ENCODE results near the gene CACNA2D1. TPM values are rescaled to one million over a fixed set of nuclear protein-coding genes. Genes with fewer than 3 reads are reported as not detected.
A peak's percentile ranks its signal among the peaks of the same experiment; 100 is the strongest.

CACNA2D1 gene
- polyA plus RNA-seq, 1 experiment = 6.0 TPM

DNA sequence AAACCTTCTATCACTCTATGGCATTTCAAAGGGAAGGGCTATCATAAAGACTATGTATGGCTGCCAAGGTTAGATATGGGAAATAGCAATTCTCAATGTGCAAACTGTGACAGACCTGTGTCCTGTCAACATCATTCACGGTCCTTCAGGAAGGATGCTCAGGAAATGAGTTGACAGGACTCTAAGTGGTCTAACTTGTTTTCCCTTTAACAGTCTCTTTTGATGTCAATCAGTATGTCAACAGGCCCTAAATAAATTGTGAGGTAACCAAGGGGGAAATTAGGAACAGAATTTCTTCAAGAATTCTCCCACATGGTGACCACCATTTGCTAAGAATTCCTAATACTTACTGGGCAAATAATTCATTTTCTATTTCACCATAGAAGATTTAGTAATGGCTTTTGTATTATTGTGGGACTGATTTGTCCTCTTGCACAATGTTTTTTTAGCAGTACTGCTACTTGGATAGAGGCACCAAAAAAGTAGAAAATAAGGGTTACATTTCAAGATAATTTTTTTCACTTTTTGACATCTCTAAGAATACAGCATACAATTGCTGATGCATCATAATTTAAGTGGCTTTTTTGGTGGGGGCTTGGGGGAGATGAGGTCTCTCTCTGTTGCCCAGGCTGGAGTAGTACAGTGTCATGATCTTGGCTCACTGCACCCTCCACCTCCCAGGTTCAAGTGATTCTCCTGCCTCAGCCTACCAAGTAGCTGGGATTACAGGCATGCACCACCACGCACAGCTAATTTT, 275.8 kb downstream of the CACNA2D1 start:
- CTCF ChIA-PET = no interaction called here
- no peak overlapping the region for H3K4me3 ChIP-seq (ENCODE audit: low read depth, low read length)
- H3K27me3 ChIP-seq (ENCODE audit: control insufficient read depth, insufficient read depth, low read length) = no peaks in the 10 kb centered on the region
- POLR2A ChIA-PET = interaction anchor here (0.6 kb wide), 1 partner anchor 316 kb away, joined by 6 read pairs; no protein-coding TSS in a partner anchor
- no peak for DNase-seq (ENCODE audit: low read depth)
- H3K36me3 ChIP-seq (ENCODE audit: control insufficient read depth, insufficient read depth, low read length) = no peaks in the 10 kb centered on the region
- TF ChIP-seq, protein P1, sequence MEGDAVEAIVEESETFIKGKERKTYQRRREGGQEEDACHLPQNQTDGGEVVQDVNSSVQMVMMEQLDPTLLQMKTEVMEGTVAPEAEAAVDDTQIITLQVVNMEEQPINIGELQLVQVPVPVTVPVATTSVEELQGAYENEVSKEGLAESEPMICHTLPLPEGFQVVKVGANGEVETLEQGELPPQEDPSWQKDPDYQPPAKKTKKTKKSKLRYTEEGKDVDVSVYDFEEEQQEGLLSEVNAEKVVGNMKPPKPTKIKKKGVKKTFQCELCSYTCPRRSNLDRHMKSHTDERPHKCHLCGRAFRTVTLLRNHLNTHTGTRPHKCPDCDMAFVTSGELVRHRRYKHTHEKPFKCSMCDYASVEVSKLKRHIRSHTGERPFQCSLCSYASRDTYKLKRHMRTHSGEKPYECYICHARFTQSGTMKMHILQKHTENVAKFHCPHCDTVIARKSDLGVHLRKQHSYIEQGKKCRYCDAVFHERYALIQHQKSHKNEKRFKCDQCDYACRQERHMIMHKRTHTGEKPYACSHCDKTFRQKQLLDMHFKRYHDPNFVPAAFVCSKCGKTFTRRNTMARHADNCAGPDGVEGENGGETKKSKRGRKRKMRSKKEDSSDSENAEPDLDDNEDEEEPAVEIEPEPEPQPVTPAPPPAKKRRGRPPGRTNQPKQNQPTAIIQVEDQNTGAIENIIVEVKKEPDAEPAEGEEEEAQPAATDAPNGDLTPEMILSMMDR (IDR thresholded peaks at IDR 0.05; ENCODE audit: insufficient read depth, low read depth, low read length) = no peak

DNA sequence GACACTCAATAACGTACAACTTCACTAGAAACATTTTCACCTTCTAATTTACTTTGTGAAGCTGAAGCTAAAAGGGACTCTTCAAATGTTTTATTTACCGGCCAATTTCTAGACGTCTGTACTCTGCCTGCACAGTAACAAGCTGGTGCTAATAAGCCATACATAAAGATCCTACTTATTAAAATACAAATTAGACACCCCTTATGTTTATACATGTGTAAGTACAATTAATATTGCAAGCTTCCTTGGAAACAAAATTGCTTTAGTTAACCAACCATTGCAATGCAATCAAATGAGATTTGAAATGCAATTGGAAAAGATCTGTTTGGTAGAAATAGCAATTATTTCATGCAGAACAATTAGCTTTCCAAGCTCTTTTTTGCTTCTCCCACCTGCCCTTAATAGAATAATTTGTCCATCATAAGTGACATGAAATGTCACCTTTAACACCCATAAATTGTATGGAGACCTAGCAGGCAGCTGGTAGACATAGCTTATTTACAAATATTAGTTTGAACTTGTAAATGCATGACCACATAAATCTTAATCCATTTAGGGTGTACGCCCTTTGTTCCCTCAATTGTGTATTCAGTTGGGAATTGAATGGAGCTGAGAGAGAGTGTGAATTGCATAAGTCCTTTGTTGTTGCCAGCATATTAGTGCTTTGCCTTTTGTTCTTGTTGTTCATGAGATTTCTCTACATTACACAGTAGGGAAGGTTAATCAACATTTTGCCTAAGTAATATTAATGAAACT, 277.1 kb downstream of the CACNA2D1 start:
- Histone ChIP-seq H3K27me3 (ENCODE audit: control insufficient read depth, insufficient read depth, low read length) (no peaks in the 10 kb centered on the region), H3K36me3 (ENCODE audit: control insufficient read depth, insufficient read depth, low read length) (no peaks in the 10 kb centered on the region), H3K4me3 (ENCODE audit: low read depth, low read length) (no peak overlapping the region)
- DNase-seq (ENCODE audit: low read depth) = no peak
- POLR2A ChIA-PET = interaction anchor here (0.6 kb wide), 1 partner anchor 317 kb away, joined by 6 read pairs; no protein-coding TSS in a partner anchor
- CTCF ChIA-PET = interaction anchor here (0.7 kb wide), 1 partner anchor 406 kb away, joined by 3 read pairs; no protein-coding TSS in a partner anchor
- TF ChIP-seq, protein P1 (IDR thresholded peaks at IDR 0.05; ENCODE audit: insufficient read depth, low read depth, low read length) = no peak

DNA sequence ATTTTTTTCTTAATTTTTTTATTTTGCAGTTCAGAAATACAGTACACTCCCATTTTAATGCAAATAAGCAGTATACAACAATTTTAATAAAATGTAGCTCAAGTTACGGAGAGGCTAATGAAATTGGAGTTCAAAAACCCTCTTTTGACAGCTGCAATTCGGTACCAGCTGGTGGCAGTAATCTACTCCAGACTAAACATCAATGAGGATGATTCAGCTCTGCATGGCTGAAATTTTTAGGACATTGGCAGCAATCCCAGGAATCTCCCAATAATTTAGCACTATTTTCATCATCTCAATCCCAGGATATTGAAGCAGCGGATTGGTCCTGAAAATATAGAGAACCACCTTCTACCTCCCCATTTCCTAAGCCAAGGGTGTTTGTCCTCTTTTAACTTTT, 278.8 kb downstream of the CACNA2D1 start:
- TF ChIP-seq, protein P1 (IDR thresholded peaks at IDR 0.05; ENCODE audit: insufficient read depth, low read depth, low read length) = peak; percentile 52
- CTCF ChIA-PET = interaction anchor here (1.2 kb wide), 1 partner anchor 9 kb away, joined by 4 read pairs; no protein-coding TSS in a partner anchor
- Histone ChIP-seq H3K36me3 (ENCODE audit: control insufficient read depth, insufficient read depth, low read length) (no peaks in the 10 kb centered on the region), H3K4me3 (ENCODE audit: low read depth, low read length) (no peak overlapping the region), H3K27me3 (ENCODE audit: control insufficient read depth, insufficient read depth, low read length) (no peaks in the 10 kb centered on the region)
- peak; percentile 37 for DNase-seq (ENCODE audit: low read depth)
- POLR2A ChIA-PET = no interaction called here

DNA sequence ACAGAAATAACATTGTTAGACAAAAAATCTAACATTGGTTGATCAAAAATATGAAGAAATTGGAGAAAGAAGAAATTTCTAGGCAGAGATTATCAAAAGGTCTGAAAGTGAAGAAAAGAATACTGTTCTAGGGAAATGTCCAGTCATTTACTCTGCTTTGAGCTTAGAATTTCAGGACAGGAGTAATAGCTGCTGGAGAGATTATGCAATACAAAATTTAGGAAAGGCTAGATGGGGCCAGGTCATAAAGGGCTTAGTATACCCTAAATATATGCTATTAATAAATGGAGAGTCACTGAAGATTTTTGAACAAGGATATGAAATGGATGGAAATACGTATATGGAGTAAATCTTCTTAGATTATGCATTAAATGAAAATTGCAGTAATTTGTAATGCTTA, 279.2 kb downstream of the CACNA2D1 start:
- POLR2A ChIA-PET = no interaction called here

More for the DNA sequence above, 279.2 kb downstream of the CACNA2D1 start:
- Histone ChIP-seq H3K4me3 (ENCODE audit: low read depth, low read length) (no peak overlapping the region), H3K36me3 (ENCODE audit: control insufficient read depth, insufficient read depth, low read length) (no peaks in the 10 kb centered on the region), H3K27me3 (ENCODE audit: control insufficient read depth, insufficient read depth, low read length) (no peaks in the 10 kb centered on the region)
- TF ChIP-seq, protein P1 (IDR thresholded peaks at IDR 0.05; ENCODE audit: insufficient read depth, low read depth, low read length) = no peak
- CTCF ChIA-PET = interaction anchor here (1.2 kb wide), 1 partner anchor 9 kb away, joined by 4 read pairs; no protein-coding TSS in a partner anchor
- no peak for DNase-seq (ENCODE audit: low read depth)
